ENCODE measurements around the gene DSTN.
A peak's percentile ranks its signal among the peaks of the same experiment; 100 is the strongest.

Gene DSTN

GRCh38 chr20:17645546-17646208 lies 75.8 kb downstream of the DSTN start:
- no peak for TF ChIP-seq CTCF (IDR thresholded peaks at IDR 0.05)

DNA sequence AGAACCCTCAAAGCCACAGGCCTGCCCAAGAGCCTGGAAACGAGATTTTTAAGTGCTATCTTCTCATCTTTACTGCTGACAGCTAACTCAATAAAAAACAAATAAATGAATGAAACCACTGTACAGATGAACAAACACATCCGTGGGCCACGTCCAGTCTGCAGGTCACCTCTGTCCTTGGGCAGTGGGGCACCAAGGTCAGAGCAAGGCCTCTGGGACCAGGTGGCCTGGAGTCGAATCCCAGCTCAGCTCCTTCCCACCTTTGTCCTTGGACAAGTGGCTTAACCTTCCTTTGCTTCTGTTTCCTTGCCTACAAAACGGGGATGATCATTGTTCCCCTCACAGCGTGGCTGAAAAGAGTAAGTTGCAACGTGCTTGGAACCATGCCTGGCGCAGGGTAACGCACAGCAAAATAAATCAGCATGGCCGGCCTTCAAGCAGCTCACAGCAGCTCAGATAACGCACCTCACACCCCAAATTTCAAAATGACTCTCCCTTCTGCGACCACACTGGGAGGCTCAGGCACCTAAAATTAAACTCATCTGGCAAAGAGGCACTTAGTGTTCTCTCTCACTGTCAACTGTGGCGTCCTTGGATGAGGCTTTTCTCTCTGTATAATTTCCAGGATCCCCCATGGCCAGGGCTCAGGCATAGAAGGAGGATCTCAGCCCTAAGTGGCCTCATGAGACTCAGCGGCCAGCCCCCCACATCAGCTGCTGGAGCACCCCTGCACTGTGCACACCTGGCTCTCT lies 76.5 kb downstream of the DSTN start:
- no peak for TF ChIP-seq CTCF (IDR thresholded peaks at IDR 0.05)

- TF ChIP-seq CTCF (IDR thresholded peaks at IDR 0.05) = no peak
Observed at GRCh38 chr20:17646961-17647301, 77.1 kb downstream of the DSTN start.

DNA sequence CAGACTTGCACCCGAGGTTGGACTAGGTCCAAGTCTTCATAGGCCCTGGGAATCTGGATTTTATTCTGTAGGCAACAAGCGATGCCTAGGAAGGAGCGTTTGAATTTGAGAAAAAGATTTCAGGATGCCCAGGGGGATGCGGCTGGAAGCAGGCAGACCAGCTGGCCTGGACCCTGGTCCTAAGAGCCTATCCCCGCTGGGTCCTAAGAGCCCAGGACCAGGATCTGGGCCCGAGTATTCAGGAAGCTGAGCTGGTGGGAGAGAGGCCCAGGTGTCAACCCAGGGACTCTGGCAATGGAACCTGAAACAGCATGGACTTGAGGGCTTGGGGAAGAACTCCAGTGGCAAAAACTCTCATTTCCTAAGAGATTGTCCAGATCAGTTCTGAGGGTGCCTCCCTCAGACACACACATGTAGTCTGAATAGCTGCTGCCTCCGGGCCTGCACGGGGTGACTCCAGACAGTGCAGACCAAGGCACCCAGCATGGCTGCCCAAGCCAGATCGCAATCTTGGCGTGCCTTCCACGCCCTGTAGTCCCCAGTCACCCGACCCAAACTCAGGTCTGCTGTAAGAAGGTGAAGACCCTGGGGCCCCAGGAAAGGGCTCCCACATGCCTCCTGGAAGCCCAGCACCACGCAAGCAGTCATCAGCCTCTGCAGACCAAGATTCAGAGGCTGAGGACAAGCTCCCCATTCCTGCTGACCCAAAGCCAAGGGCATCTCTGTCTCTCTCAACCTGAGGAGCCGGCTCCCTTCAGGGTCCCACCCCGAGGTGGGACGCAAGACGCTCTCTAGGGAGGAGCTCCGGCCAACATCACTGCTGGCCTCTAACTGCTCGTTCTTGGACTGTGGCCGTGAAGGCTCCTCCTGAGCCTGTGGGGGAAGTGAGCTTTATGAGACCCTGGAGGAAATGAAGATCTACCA lies 77.8 kb downstream of the DSTN start:
- TF ChIP-seq CTCF (IDR thresholded peaks at IDR 0.05) = no peak

- no peak for TF ChIP-seq CTCF (IDR thresholded peaks at IDR 0.05)
Observed at GRCh38 chr20:17648315-17648646, 78.4 kb downstream of the DSTN start.

GRCh38 chr20:17648791-17649730 lies 79.2 kb downstream of the DSTN start:
- TF ChIP-seq CTCF (IDR thresholded peaks at IDR 0.05) = peak; percentile 54
